Activated CD4-positive, CD25-positive, alpha-beta regulatory T cell (primary cell): ENCODE measurements around the gene TTLL8.
"Not testable (repeated sequence)": the region's sequence is repeated elsewhere in the genome, so short reads cannot be mapped to it uniquely, and the experiment has no call there.

ENCODE experiments used
- DNase-seq, 4 experiments: peaks; one replicate each; lab custom pipeline; 2025; lab: John Stamatoyannopoulos, UW

The TTLL8 gene

GRCh38 chr22:50058061-50058905 is at the start of gene TTLL8:
Gene TTLL8, minus strand, starts transcription at chr22:50058298.
- no peak for DNase-seq

- no peak for DNase-seq
Measured at GRCh38 chr22:50107529-50107928, 49.4 kb upstream of the TTLL8 start.

- DNase-seq, result no peak
Measured at GRCh38 chr22:50105208-50106100, 47.4 kb upstream of the TTLL8 start.

GRCh38 chr22:50104141-50104544 is 46.0 kb upstream of the TTLL8 start:
- DNase-seq, result no peak

GRCh38 chr22:50102946-50103345 is 44.8 kb upstream of the TTLL8 start:
- no peak for DNase-seq

- DNase-seq, result no peak
Measured at GRCh38 chr22:50101870-50102565, 43.9 kb upstream of the TTLL8 start.

- DNase-seq, result no peak
Measured at GRCh38 chr22:50098052-50098451, 40.0 kb upstream of the TTLL8 start.

- no peak for DNase-seq
Measured at GRCh38 chr22:50092342-50092741, 34.2 kb upstream of the TTLL8 start.

- DNase-seq, result no peak
Measured at GRCh38 chr22:50091092-50091768, 33.1 kb upstream of the TTLL8 start.

- DNase-seq, result no peak
Measured at GRCh38 chr22:50090412-50090714, 32.3 kb upstream of the TTLL8 start.

GRCh38 chr22:50089682-50090411 is 31.7 kb upstream of the TTLL8 start, which contains the start of gene MOV10L1:
Gene MOV10L1, plus strand, starts transcription at chr22:50090006. Its CDS starts 83 bp downstream, at chr22:50090089.
- DNase-seq, result no peak

- DNase-seq, result no peak
Measured at GRCh38 chr22:50089231-50089630, 31.1 kb upstream of the TTLL8 start.

GRCh38 chr22:50088096-50088495 is 30.0 kb upstream of the TTLL8 start:
- DNase-seq, result no peak

- no peak for DNase-seq
Measured at GRCh38 chr22:50087646-50088045, 29.5 kb upstream of the TTLL8 start.

- not testable (repeated sequence) for DNase-seq
Measured at GRCh38 chr22:50086975-50087374, 28.9 kb upstream of the TTLL8 start.

GRCh38 chr22:50086526-50086925 is 28.4 kb upstream of the TTLL8 start:
- no peak for DNase-seq

GRCh38 chr22:50085211-50085972 is 27.3 kb upstream of the TTLL8 start, which contains the start of gene MLC1:
Gene MLC1, minus strand, starts transcription at chr22:50085426. Its CDS starts 524 bp downstream, at chr22:50084902.
- no peak for DNase-seq

- no peak for DNase-seq
Measured at GRCh38 chr22:50084614-50085021, 26.5 kb upstream of the TTLL8 start.

- DNase-seq, result no peak
Measured at GRCh38 chr22:50084080-50084477, 26.0 kb upstream of the TTLL8 start.

GRCh38 chr22:50083462-50084079 is 25.5 kb upstream of the TTLL8 start:
- no peak for DNase-seq
